ENCODE data around the gene SLC25A21.
"Not testable (repeated sequence)": the region's sequence is repeated elsewhere in the genome, so short reads cannot be mapped to it uniquely, and the experiment has no call there.

SLC25A21 gene

DNA sequence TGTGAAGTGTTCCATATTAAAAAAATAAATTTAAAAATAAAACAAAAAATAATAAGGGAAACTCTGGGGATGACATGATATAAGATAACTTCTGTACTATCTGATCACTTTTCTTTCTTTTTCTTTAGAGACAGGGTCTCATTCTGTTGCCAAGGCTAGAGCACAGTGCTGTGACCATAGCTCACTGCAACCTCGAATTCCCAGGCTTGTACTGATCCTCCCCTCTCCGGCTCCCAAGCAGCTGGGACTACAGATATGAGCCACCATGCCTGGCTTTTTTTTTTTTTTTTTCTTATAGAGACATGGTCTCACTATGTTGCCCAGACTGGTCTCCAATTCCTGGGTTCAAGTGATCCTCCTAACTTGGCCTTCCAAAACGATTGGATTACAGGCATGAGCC, 14.9 kb upstream of the SLC25A21 start:
- H3K9me3 ChIP-seq (ENCODE audit: control insufficient read depth, low read length) = no peaks in the 10 kb centered on the region
- no peak overlapping the region for H3K27ac ChIP-seq (ENCODE audit: insufficient read depth, low read length, poor library complexity, severe bottlenecking)
- no peaks in the 10 kb centered on the region for H3K4me1 ChIP-seq (ENCODE audit: control insufficient read depth, insufficient read depth, low read length, poor library complexity, severe bottlenecking)
- H3K4me3 ChIP-seq (ENCODE audit: insufficient read depth, low read depth, low read length, poor library complexity, severe bottlenecking) = no peak overlapping the region
- H3K36me3 ChIP-seq (ENCODE audit: control insufficient read depth, insufficient read depth, low read length) = no peaks in the 10 kb centered on the region
- no peak for DNase-seq
- H3K27me3 ChIP-seq (replicated peaks; ENCODE audit: control insufficient read depth, insufficient read depth, low read length, poor library complexity, severe bottlenecking) = no peaks in the 10 kb centered on the region

- DNase-seq = no peak
- H3K9me3 ChIP-seq (ENCODE audit: control insufficient read depth, low read length) = no peaks in the 10 kb centered on the region
- no peaks in the 10 kb centered on the region for H3K27me3 ChIP-seq (replicated peaks; ENCODE audit: control insufficient read depth, insufficient read depth, low read length, poor library complexity, severe bottlenecking)
- no peak overlapping the region for H3K27ac ChIP-seq (ENCODE audit: insufficient read depth, low read length, poor library complexity, severe bottlenecking)
- H3K4me3 ChIP-seq (ENCODE audit: insufficient read depth, low read depth, low read length, poor library complexity, severe bottlenecking) = no peak overlapping the region
- no peaks in the 10 kb centered on the region for H3K36me3 ChIP-seq (ENCODE audit: control insufficient read depth, insufficient read depth, low read length)
- H3K4me1 ChIP-seq (ENCODE audit: control insufficient read depth, insufficient read depth, low read length, poor library complexity, severe bottlenecking) = no peaks in the 10 kb centered on the region
Observed at GRCh38 chr14:37186865-37187264, 14.5 kb upstream of the SLC25A21 start.

DNA sequence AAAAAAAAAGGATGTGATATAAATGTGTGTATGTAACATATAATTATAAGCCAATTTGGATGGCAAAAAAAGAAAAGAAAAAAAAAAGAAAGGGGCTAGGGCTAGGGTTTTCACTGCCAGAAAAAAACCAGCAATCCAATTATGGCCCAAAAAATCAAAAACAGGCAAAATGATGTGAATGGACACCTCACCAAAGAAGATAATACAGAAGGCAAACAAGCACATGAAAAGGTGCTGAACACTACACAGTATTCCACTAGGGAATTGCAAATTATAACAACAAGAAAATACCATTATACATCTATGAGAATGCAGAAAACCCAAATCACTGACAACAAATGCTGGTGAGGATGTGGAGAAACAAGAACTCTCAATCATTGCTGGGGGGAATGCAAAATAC, 13.3 kb upstream of the SLC25A21 start:
- Histone ChIP-seq H3K36me3 (ENCODE audit: control insufficient read depth, insufficient read depth, low read length) (no peaks in the 10 kb centered on the region), H3K27me3 (replicated peaks; ENCODE audit: control insufficient read depth, insufficient read depth, low read length, poor library complexity, severe bottlenecking) (no peaks in the 10 kb centered on the region), H3K4me1 (ENCODE audit: control insufficient read depth, insufficient read depth, low read length, poor library complexity, severe bottlenecking) (no peaks in the 10 kb centered on the region), H3K27ac (ENCODE audit: insufficient read depth, low read length, poor library complexity, severe bottlenecking) (no peak overlapping the region), H3K9me3 (ENCODE audit: control insufficient read depth, low read length) (no peaks in the 10 kb centered on the region), H3K4me3 (ENCODE audit: insufficient read depth, low read depth, low read length, poor library complexity, severe bottlenecking) (no peak overlapping the region)
- DNase-seq = no peak

DNA sequence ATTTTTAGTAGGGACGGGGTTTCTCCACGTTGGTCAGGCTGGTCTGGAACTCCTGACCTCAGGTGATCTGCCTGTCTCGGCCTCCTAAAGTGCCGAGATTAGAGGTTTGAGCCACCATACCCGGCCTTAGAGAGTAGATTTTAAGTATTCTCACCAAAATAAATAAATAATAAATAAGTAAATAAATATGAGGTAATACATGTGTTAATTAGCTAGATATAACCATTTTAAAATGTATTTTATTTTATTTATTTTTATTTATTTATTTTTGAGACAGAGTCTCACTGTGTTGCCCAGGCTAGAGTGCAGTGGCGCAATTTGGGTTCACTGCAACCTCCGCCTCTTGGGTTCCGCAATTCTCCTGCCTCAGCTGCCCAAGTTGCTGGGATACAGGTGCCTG, 12.1 kb upstream of the SLC25A21 start:
- H3K9me3 ChIP-seq (ENCODE audit: control insufficient read depth, low read length); H3K4me1 ChIP-seq (ENCODE audit: control insufficient read depth, insufficient read depth, low read length, poor library complexity, severe bottlenecking); H3K27ac ChIP-seq (ENCODE audit: insufficient read depth, low read length, poor library complexity, severe bottlenecking); H3K36me3 ChIP-seq (ENCODE audit: control insufficient read depth, insufficient read depth, low read length); DNase-seq; H3K4me3 ChIP-seq (ENCODE audit: insufficient read depth, low read depth, low read length, poor library complexity, severe bottlenecking); H3K27me3 ChIP-seq (replicated peaks; ENCODE audit: control insufficient read depth, insufficient read depth, low read length, poor library complexity, severe bottlenecking): not testable (repeated sequence)

GRCh38 chr14:37181441-37181840, 9.0 kb upstream of the SLC25A21 start:
- no peak for DNase-seq
- H3K36me3 ChIP-seq (ENCODE audit: control insufficient read depth, insufficient read depth, low read length) = no peaks in the 10 kb centered on the region
- H3K27me3 ChIP-seq (replicated peaks; ENCODE audit: control insufficient read depth, insufficient read depth, low read length, poor library complexity, severe bottlenecking) = no peaks in the 10 kb centered on the region
- H3K27ac ChIP-seq (ENCODE audit: insufficient read depth, low read length, poor library complexity, severe bottlenecking) = no peak overlapping the region
- H3K9me3 ChIP-seq (ENCODE audit: control insufficient read depth, low read length) = no peaks in the 10 kb centered on the region
- H3K4me1 ChIP-seq (ENCODE audit: control insufficient read depth, insufficient read depth, low read length, poor library complexity, severe bottlenecking) = no peaks in the 10 kb centered on the region
- no peak overlapping the region for H3K4me3 ChIP-seq (ENCODE audit: insufficient read depth, low read depth, low read length, poor library complexity, severe bottlenecking)

DNA sequence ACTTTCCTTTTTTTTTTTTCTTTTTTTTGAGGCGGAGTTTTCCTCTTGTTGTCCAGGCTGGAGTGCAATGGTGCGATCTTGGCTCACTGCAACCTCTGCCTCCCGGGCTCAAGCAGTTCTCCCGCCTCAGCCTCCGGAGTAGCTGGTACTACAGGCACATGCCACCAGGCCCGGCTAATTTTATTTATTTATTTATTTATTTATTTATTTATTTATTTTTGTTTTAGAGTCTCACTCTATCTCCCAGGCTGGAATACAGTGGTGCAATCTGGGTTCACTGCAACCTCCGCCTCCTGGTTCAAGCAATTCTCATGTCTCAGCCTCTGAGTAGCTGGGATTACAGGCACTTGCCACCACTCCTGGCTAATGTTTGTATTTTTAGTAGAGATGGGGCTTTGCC, 8.5 kb upstream of the SLC25A21 start:
- DNase-seq; H3K27ac ChIP-seq (ENCODE audit: insufficient read depth, low read length, poor library complexity, severe bottlenecking); H3K4me1 ChIP-seq (ENCODE audit: control insufficient read depth, insufficient read depth, low read length, poor library complexity, severe bottlenecking); H3K27me3 ChIP-seq (replicated peaks; ENCODE audit: control insufficient read depth, insufficient read depth, low read length, poor library complexity, severe bottlenecking); H3K4me3 ChIP-seq (ENCODE audit: insufficient read depth, low read depth, low read length, poor library complexity, severe bottlenecking); H3K9me3 ChIP-seq (ENCODE audit: control insufficient read depth, low read length); H3K36me3 ChIP-seq (ENCODE audit: control insufficient read depth, insufficient read depth, low read length): not testable (repeated sequence)

DNA sequence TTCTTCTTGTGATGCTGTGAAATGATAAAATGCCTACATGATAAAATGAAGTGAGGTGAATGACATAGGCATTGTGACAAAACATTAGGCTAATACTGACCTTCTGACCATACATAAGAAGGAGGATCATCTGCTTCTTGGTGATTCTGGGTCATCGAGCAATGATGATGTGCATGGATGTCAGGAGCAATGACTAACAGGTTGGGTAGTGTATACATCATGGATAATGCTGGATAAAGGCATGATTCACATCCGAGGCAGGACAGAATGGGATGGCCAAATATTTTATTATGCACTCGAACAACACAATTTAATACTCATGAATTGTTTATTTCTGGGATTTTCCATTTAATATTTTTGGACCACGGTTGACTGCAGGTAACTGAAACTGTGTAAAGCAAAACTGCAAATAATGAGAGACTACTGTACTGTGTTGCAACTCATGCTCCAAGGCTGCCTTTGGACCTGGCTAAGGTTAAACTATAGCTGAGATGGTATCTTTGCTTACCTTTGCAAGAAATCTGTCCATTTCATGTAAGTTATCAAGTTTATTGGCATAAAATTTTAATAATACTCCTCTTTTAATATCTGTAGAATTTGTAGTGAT, 7.6 kb upstream of the SLC25A21 start:
- no peaks in the 10 kb centered on the region for H3K4me1 ChIP-seq (ENCODE audit: control insufficient read depth, insufficient read depth, low read length, poor library complexity, severe bottlenecking)
- no peak overlapping the region for H3K4me3 ChIP-seq (ENCODE audit: insufficient read depth, low read depth, low read length, poor library complexity, severe bottlenecking)
- no peaks in the 10 kb centered on the region for H3K27me3 ChIP-seq (replicated peaks; ENCODE audit: control insufficient read depth, insufficient read depth, low read length, poor library complexity, severe bottlenecking)
- no peaks in the 10 kb centered on the region for H3K9me3 ChIP-seq (ENCODE audit: control insufficient read depth, low read length)
- H3K27ac ChIP-seq (ENCODE audit: insufficient read depth, low read length, poor library complexity, severe bottlenecking) = no peak overlapping the region
- no peak for DNase-seq
- no peaks in the 10 kb centered on the region for H3K36me3 ChIP-seq (ENCODE audit: control insufficient read depth, insufficient read depth, low read length)

DNA sequence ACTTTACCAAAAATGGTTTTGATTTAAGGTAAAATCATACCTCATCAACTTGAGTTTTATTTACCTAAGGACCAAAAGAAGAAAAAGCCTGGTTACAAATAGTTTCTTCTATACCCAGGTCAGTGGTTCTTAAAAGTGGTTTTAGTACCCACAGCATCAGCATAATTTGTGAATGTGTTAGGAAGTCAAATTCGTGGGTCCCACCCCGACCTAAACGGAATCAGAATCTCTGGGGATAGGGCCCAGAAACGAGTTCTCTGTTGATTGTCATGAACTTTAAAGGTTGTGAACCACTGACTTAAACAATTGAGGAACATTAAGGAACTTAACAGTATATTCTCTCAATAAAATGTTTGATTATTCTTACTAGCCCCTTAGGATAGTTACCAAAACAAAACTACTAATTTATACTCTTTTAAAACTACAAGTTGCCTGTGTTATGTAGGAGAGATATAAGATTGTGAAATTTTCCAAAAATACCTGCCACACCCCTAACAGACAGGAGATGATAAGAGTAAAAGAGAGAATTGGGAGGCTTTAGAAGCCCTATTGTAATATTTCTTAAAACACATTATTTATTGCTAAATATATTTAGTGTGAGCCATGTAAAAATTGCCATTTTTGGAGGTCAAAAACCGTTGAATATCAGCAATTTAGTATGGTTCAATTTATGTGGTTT, 669 bp upstream of the SLC25A21 start:
- H3K27ac ChIP-seq (ENCODE audit: insufficient read depth, low read length, poor library complexity, severe bottlenecking) = no peak overlapping the region
- no peaks in the 10 kb centered on the region for H3K9me3 ChIP-seq (ENCODE audit: control insufficient read depth, low read length)
- no peaks in the 10 kb centered on the region for H3K36me3 ChIP-seq (ENCODE audit: control insufficient read depth, insufficient read depth, low read length)
- no peaks in the 10 kb centered on the region for H3K4me1 ChIP-seq (ENCODE audit: control insufficient read depth, insufficient read depth, low read length, poor library complexity, severe bottlenecking)
- H3K4me3 ChIP-seq (ENCODE audit: insufficient read depth, low read depth, low read length, poor library complexity, severe bottlenecking) = no peak overlapping the region
- H3K27me3 ChIP-seq (replicated peaks; ENCODE audit: control insufficient read depth, insufficient read depth, low read length, poor library complexity, severe bottlenecking) = no peaks in the 10 kb centered on the region
- DNase-seq = no peak

GRCh38 chr14:37171678-37172023, 755 bp downstream of the SLC25A21 start:
- Histone ChIP-seq H3K4me1 (ENCODE audit: control insufficient read depth, insufficient read depth, low read length, poor library complexity, severe bottlenecking) (no peaks in the 10 kb centered on the region), H3K4me3 (ENCODE audit: insufficient read depth, low read depth, low read length, poor library complexity, severe bottlenecking) (no peak overlapping the region), H3K36me3 (ENCODE audit: control insufficient read depth, insufficient read depth, low read length) (no peaks in the 10 kb centered on the region), H3K27me3 (replicated peaks; ENCODE audit: control insufficient read depth, insufficient read depth, low read length, poor library complexity, severe bottlenecking) (no peaks in the 10 kb centered on the region), H3K27ac (ENCODE audit: insufficient read depth, low read length, poor library complexity, severe bottlenecking) (no peak overlapping the region), H3K9me3 (ENCODE audit: control insufficient read depth, low read length) (no peaks in the 10 kb centered on the region)
- no peak for DNase-seq

DNA sequence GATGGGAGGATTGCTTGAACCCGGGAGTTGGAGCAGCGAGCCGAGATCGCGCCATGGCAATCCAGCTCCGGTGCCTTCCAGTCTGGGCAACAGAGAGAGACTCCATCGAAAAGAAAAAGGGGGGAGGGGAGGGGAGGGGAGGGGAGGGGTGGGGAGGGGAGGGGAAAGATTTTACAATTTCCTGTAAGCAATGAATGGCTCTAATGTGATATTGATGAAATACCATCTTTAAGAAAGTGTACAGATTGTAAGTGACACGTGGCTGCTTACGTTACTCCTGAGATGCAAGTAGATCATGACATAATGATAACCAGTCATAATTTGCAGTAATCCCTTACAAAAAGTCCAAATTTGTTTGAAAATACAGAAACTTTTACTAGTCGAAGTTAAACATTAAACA, 1.4 kb downstream of the SLC25A21 start:
- no peaks in the 10 kb centered on the region for H3K36me3 ChIP-seq (ENCODE audit: control insufficient read depth, insufficient read depth, low read length)
- H3K9me3 ChIP-seq (ENCODE audit: control insufficient read depth, low read length) = no peaks in the 10 kb centered on the region
- no peak overlapping the region for H3K4me3 ChIP-seq (ENCODE audit: insufficient read depth, low read depth, low read length, poor library complexity, severe bottlenecking)
- H3K27ac ChIP-seq (ENCODE audit: insufficient read depth, low read length, poor library complexity, severe bottlenecking) = no peak overlapping the region
- H3K27me3 ChIP-seq (replicated peaks; ENCODE audit: control insufficient read depth, insufficient read depth, low read length, poor library complexity, severe bottlenecking) = no peaks in the 10 kb centered on the region
- no peak for DNase-seq
- H3K4me1 ChIP-seq (ENCODE audit: control insufficient read depth, insufficient read depth, low read length, poor library complexity, severe bottlenecking) = no peaks in the 10 kb centered on the region

Data from effector memory CD4-positive, alpha-beta T cell (primary cell).